NCI-H524 treated with DMSO at 0.1 percent for 48 hours (cell line): ENCODE data around the gene SDCCAG8.
A peak's percentile ranks its signal among the peaks of the same experiment; 100 is the strongest.

Experiments
- DNase-seq: peaks from one replicate; lab custom pipeline; 2025; lab: John Stamatoyannopoulos, UW

Gene SDCCAG8

GRCh38 chr1:243455760-243456651 is 200.2 kb downstream of the SDCCAG8 start:
- no peak for DNase-seq

- DNase-seq: no peak
Measured at GRCh38 chr1:243457363-243457982, 201.6 kb downstream of the SDCCAG8 start.

DNA sequence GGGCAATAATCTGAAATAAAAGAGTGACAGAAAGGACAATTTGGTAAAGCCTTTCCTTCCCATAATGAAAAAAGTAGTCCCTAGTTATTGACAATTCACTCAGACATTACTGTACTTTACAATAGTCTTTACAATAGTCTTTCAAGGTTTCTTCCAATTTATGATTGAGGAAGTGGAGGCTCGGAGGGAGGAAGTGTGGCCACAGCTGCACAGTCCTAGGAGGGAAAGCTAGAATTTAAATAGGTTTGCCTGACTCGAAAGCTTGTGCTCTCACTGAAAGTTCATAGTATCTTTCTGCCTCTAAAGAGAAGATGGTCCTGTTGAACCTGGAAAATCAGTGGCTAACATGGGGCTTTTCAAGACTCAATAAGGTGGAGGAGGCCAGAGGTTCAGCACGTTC is 203.2 kb downstream of the SDCCAG8 start:
- no peak for DNase-seq

- no peak for DNase-seq
Measured at GRCh38 chr1:243461700-243462099, 205.9 kb downstream of the SDCCAG8 start.

- DNase-seq: no peak
Measured at GRCh38 chr1:243462929-243463697, 207.3 kb downstream of the SDCCAG8 start.

DNA sequence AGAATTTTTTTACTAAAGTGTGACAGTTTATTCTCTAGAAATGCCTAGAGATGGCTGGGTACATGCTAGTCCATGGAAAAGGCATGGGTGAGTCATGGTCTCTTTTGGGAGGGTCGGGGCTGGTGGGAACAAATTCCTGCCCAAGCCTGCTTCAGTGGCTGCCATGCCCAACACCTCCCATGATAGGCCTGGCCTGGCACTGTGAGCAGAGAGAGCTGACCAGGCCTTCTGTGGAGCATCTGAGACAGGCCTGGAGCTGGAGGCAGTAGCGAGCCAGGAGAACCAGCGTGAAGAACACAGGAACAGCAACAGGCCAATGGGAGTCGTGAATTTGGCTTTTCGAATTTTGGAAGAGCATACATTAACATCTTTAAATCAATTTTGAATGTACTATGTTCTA is 209.2 kb downstream of the SDCCAG8 start:
- no peak for DNase-seq

GRCh38 chr1:243465738-243466137 is 209.9 kb downstream of the SDCCAG8 start:
- no peak for DNase-seq

DNA sequence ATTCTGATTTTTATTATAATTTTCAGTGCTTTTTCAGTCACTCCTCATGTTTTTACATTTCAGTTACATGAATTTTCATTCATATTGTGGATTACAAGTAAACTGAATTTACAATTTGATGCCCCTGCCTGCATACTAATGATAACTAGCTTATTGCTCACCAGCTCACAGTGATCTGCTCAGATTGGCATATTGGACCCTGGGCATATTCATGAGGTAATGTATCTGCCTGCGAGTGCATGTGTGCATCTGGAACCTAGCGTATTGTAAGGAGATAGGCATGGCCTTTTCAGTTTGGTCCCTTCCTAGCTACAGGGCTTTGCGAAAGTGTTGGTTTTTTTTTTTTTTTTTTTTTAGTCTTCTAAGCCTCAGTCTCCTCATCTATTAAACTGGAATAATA is 213.7 kb downstream of the SDCCAG8 start:
- DNase-seq: peak; percentile 58

DNA sequence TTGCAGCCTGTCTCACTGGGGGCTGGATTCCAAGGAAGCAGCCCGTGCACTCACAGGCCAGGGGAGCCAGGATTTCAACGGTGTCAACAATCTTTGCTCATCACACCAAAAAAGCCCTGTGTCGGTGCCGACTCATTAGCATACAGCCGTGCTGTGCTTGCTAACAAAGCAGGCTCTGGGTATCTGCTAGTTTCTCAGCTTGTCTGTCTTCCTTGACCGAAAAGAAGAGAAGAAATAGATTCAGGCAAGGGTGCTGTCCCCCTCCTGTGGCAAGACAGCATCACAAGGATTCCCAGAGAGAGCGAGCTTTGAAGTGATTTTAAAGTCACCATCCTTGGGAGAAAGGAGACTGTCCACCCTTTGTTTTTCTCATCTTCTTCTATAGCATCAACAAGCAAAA is 214.7 kb downstream of the SDCCAG8 start:
- DNase-seq: peak; percentile 87

GRCh38 chr1:243471026-243471685 is 215.3 kb downstream of the SDCCAG8 start:
- peak; percentile 97 for DNase-seq

DNA sequence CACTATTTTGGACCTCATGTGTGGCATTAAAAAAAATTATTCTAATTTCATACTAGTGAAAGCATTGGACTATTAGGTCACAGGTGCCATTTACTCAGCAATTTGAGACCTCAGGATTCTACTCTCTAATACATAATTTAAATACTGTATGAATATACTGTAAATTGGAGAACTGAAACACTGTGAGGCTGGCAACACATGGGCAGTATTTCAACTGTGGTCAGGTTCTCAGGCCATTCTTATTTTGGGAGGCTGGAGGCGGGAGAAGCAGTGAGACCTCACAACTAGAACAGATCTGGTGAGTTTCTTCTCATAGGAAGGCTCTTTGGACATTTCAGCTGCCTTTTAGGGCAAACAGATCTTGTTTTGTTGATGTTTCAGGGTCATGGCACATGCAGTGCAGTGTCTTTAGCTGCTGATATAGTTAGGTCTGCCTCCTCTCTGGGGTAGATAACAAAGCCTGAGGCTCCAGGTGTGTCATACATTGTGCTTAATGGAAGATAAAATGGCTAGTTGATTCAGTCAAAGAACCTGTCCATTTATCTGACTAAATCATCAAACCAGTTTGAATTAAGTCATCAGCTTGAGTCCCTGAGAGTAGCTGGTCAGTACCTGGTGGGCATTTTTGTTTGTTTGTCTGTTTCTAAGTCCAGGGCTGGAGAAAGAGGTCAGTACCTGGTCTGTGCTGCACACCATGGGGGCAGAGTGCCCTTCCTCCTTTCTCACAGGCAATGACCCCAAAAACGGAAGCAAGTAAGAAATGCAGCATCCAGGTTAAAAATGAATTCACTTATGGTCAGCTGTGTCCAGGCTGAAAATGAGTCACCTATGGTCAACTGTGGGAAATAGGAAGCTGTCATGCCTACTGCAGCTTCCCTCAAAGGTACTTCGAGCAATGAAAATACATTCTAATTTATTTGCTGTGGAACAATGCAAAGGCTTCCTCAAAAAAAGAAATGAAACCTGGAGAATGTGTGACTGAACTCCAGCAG is 216.2 kb downstream of the SDCCAG8 start:
- no peak for DNase-seq

GRCh38 chr1:243473227-243474135 is 217.6 kb downstream of the SDCCAG8 start:
- DNase-seq: peak; percentile 46

GRCh38 chr1:243474136-243474881 is 218.5 kb downstream of the SDCCAG8 start:
- peak; percentile 67 for DNase-seq

DNA sequence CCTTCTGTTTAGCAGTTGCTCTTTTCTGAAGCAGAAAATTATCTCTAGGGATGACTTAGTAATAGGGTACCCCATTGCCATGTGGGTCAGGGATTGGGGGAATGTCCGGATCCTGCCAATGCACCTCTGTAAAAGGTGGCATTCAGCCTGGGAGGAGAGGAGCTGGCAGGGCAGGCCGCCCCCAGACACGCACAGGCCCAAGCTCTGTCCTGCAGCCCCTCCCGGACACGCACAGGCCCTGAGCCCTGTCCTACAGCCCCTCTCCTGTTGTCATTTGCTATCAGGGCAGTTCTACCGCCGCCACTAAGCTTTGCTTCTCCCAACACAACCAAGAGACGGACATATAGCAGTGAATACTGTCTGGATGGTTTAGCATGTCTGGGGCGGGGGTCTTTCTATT is 219.1 kb downstream of the SDCCAG8 start:
- no peak for DNase-seq

DNA sequence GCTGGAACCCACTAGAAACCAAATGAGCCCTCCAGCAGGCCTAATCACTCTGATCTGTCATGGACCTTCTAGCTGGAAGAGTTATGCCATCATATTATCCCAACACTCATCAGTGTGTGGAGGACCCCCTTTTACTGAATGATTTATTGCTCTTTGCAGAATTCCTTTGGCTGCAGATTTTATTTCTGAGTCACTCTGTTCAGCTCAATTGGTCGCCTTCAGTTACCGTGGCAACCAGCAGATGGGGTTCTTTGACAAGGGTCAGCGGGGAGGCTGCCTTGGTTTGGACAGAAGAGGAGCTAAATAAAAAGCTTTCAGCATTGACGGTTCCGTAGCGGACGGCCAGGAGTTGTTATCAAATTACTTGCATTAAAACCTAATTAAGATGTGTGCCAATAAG is 220.1 kb downstream of the SDCCAG8 start:
- peak; percentile 58 for DNase-seq

- no peak for DNase-seq
Measured at GRCh38 chr1:243477731-243478290, 222.0 kb downstream of the SDCCAG8 start.

- no peak for DNase-seq
Measured at GRCh38 chr1:243481101-243481500, 225.3 kb downstream of the SDCCAG8 start.

GRCh38 chr1:243482141-243483022 is 226.5 kb downstream of the SDCCAG8 start:
- DNase-seq: peak; percentile 74
